Activated T-helper 1 cell treated with Interleukin-2 at 50 U/mL for 16 hours (primary cell): ENCODE data around the gene SCARF1.

Experiments used
- DNase-seq: peaks from one replicate; pipeline ENCODE4 v3.0.0-alpha.2; 2020; ENCODE audit warnings: low read depth

The SCARF1 gene

GRCh38 chr17:1598399-1599095 is 47.0 kb downstream of the SCARF1 start:
- no peak for DNase-seq

- DNase-seq: no peak
Observed at GRCh38 chr17:1597861-1598342, 47.6 kb downstream of the SCARF1 start.

GRCh38 chr17:1593630-1593931 is 52.0 kb downstream of the SCARF1 start:
- no peak for DNase-seq

GRCh38 chr17:1592751-1593629 is 52.5 kb downstream of the SCARF1 start:
- DNase-seq: no peak

GRCh38 chr17:1591474-1592090 is 54.0 kb downstream of the SCARF1 start:
- DNase-seq: no peak

- no peak for DNase-seq
Observed at GRCh38 chr17:1590747-1591473, 54.6 kb downstream of the SCARF1 start.

GRCh38 chr17:1590029-1590746 is 55.3 kb downstream of the SCARF1 start:
- DNase-seq: no peak

- DNase-seq: no peak
Observed at GRCh38 chr17:1588821-1589585, 56.5 kb downstream of the SCARF1 start.

GRCh38 chr17:1584167-1584566 is 61.4 kb downstream of the SCARF1 start:
- no peak for DNase-seq
